Psoas muscle (tissue), 8 donors: ENCODE results near the gene DNM3. TPM values are rescaled to one million over a fixed set of nuclear protein-coding genes. Genes with fewer than 3 reads are reported as not detected.

Source experiments
- ATAC-seq, 4 donors: fragments of 200-7000 bp; cut with Tn5 transposase; one replicate each; pipeline ENCODE4 v1.9.1; 2020; ENCODE audit warnings: moderate library complexity in 3 of 4, mild to moderate bottlenecking in 2 of 4
- DNase-seq, 2 donors: peaks; one replicate each; pipeline ENCODE4 v3.0.0-alpha.2; 2020
- H3K27ac ChIP-seq: fragments of 200-600 bp; one replicate; pipeline ENCODE4 v1.8.0; 2022
- H3K27me3 ChIP-seq, 3 donors: fragments of 200-600 bp in 1 of 3; one replicate each; pipeline versions ENCODE4 v1.6.1 to v1.8.0; 2013 to 2022; ENCODE audit warnings: low read length in 2 of 3, mild to moderate bottlenecking in 2 of 3, moderate library complexity in 1 of 3; ENCODE audit not compliant: insufficient read depth in 3 of 3
- H3K36me3 ChIP-seq, 2 donors: fragments of 200-600 bp in 1 of 2; one replicate each; pipeline versions ENCODE4 v1.6.1 to v1.8.0; 2013 to 2022; ENCODE audit warnings: low read depth in 1 of 2, mild to moderate bottlenecking in 1 of 2, moderate library complexity in 1 of 2; ENCODE audit not compliant: insufficient read depth in 1 of 2
- H3K4me1 ChIP-seq: fragments of 200-600 bp; one replicate; pipeline ENCODE4 v1.8.0; 2022
- H3K4me3 ChIP-seq: fragments of 200-600 bp; one replicate; pipeline ENCODE4 v1.8.0; 2022; ENCODE audit warnings: mild to moderate bottlenecking
- H3K9me3 ChIP-seq: fragments of 200-600 bp; one replicate; pipeline ENCODE4 v1.8.0; 2022
- CTCF ChIP-seq: fragments of 200-600 bp; IDR thresholded peaks from one replicate; pipeline ENCODE4 v1.8.0; 2022; ENCODE audit warnings: antibody characterized with exemption
- WGBS, 3 donors: extraction: QIAGEN DNeasy Blood & Tissue Kit; methylation state at CpG; one replicate each; pipeline versions ENCODE4 v1.1.6 to v1.1.7; 2013; 5-methylcytosine and 5-hydroxymethylcytosine counted together
- intact Hi-C, 2 donors: fragments of 100-400 bp; cut with DNase I; formaldehyde crosslinking; loops; one replicate each; pipeline versions ENCODE4 v1.11.0 to v1.14.2; 2022
- polyA plus RNA-seq, 3 donors: library from polyadenylated mRNA; stranded (reverse); fragments of 200-250 nt; gene quantifications; one replicate each; pipeline ENCODE4 v1.2.3, GENCODE V29; 2013
- total RNA-seq, 4 donors: library from RNA; stranded (reverse); fragmentation: NEBNext Ultra II Directional in 2 of 4; extraction: Animal tissue kit (Norgen Biotek cat#: 25700) in 2 of 4; gene quantifications; one replicate each; pipeline versions ENCODE4 v1.2.1 to v1.2.4, GENCODE V29; 2021 to 2023
- donor health status: healthy with polysubstance abuse.
- donor health status: DM: no; HTN: no; CAD: no; lungs with moderate emphysema.
- donor health status: Bipolar disorder and iron deficiency.
- donor health status: healthy.
- donor health status: DM: yes; HTN: yes; CAD: no.
- donor health status: DM: no; HTN: no; CAD: no.
- donor health status: DM: no; HTN: no; CAD: no.
- donor health status: DM: yes; HTN: yes; CAD: no.

DNM3 gene
- total and polyA plus RNA-seq, 7 donors = 0.31 to 1.0 (median 0.77) TPM

- no peak for ATAC-seq
- WGBS, 3 donors = 88 to 94% (median 90%) methylated on average over 5 of the region's 5 CpGs
- no peak for DNase-seq
- no peaks in the 10 kb centered on the region for H3K9me3 ChIP-seq
- no peaks in the 10 kb centered on the region for H3K4me1 ChIP-seq
- intact Hi-C loops = no loop called here
- no peaks in the 10 kb centered on the region for H3K27me3 ChIP-seq
- H3K36me3 ChIP-seq = no peaks in the 10 kb centered on the region
- TF ChIP-seq CTCF = no peak
- no peak overlapping the region for H3K27ac ChIP-seq
- no peak overlapping the region for H3K4me3 ChIP-seq
Observed at GRCh38 chr1:171904778-171905450, 63.6 kb downstream of the DNM3 start.

- DNase-seq (no peak), ATAC-seq (no peak)
- H3K4me3 ChIP-seq = no peak overlapping the region
- WGBS, 3 donors = 65 to 71% (median 69%) methylated on average over 5 of the region's 5 CpGs
- H3K27me3 ChIP-seq = no peaks in the 10 kb centered on the region
- intact Hi-C loops = no loop called here
- H3K27ac ChIP-seq = no peak overlapping the region
- no peaks in the 10 kb centered on the region for H3K4me1 ChIP-seq
- no peaks in the 10 kb centered on the region for H3K9me3 ChIP-seq
- TF ChIP-seq CTCF = no peak
- no peaks in the 10 kb centered on the region for H3K36me3 ChIP-seq
Observed at GRCh38 chr1:171909711-171910110, 68.4 kb downstream of the DNM3 start.

DNA sequence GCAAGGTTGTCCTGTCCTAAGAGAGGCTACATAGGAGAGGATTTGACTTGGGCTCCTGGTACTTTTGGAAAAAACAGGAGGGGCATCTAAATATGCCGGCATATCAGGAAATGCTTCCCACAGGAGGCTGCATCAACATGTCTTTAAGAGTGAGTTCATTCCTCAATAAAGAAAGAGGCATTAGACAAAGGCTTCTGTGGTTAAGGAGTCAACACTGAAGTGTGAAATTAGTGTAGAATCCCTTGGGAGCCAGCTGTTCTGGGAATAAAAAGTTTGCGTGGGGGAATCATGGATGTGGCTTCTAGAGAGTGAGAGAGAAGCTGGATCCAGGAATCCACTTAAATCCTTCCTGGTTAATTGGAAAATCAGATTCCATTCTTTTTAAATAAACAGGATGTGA, 69.5 kb downstream of the DNM3 start:
- Histone ChIP-seq H3K4me1 (no peaks in the 10 kb centered on the region), H3K27me3 (peaks cover 0 to 4% (median 0%) of the 10 kb centered on the region in 3 donors), H3K9me3 (no peaks in the 10 kb centered on the region), H3K27ac (no peak overlapping the region), H3K4me3 (no peak overlapping the region), H3K36me3 (no peaks in the 10 kb centered on the region)
- intact Hi-C loops = no loop called here
- DNase-seq = no peak
- no peak for ATAC-seq
- no peak for TF ChIP-seq CTCF
- WGBS, 3 donors = 13 to 28% (median 28%) methylated on average over 2 of the region's 2 CpGs

- no peak overlapping the region for H3K27ac ChIP-seq
- no peak overlapping the region for H3K4me3 ChIP-seq
- intact Hi-C loops = no loop called here
- no peaks in the 10 kb centered on the region for H3K36me3 ChIP-seq
- H3K4me1 ChIP-seq = no peaks in the 10 kb centered on the region
- 90 to 92% (median 92%) methylated on average over 8 of the region's 8 CpGs for WGBS, 3 donors
- H3K27me3 ChIP-seq = peaks cover 0 to 4% (median 0%) of the 10 kb centered on the region in 3 donors
- TF ChIP-seq CTCF = no peak
- no peak for DNase-seq
- H3K9me3 ChIP-seq = no peaks in the 10 kb centered on the region
- ATAC-seq = no peak
Observed at GRCh38 chr1:171911506-171911905, 70.2 kb downstream of the DNM3 start.
